Tracheal epithelial cell (primary cell): ENCODE data around the gene SMC1A. TPM values are rescaled to one million over a fixed set of nuclear protein-coding genes. Genes with fewer than 3 reads are reported as not detected.

Experiments used
- total RNA-seq: library from RNA; depleted of rRNA; stranded (reverse); fragments of >200 nt; gene quantifications from 2 replicates; pipeline ENCODE4 v1.2.1, GENCODE V29; 2014

SMC1A gene
- total RNA-seq: 4.9 and 7.2 TPM in 2 replicates

GRCh38 chrX:53422086-53422860 is at the start of gene SMC1A:
Gene SMC1A, minus strand, starts transcription at chrX:53422654. Its CDS starts 54 bp downstream, at chrX:53422600.

GRCh38 chrX:53433651-53434639 is 11.5 kb upstream of the SMC1A start, which contains the start of gene HSD17B10:
Gene HSD17B10, minus strand, starts transcription at chrX:53434370. Its CDS starts 25 bp downstream, at chrX:53434345.

GRCh38 chrX:53422861-53423306 is 430 bp upstream of the SMC1A start, which contains the start of gene RIBC1:
Gene RIBC1, plus strand, starts transcription at chrX:53422873. Its CDS starts 3,404 bp downstream, at chrX:53426277.

Other genes with a start within 250 kb of the SMC1A start
- 79.7 and 106 TPM in 2 replicates for gene KDM5C, start 197.4 kb downstream of the SMC1A start, total RNA-seq
- gene IQSEC2, start 141.1 kb downstream of the SMC1A start, total RNA-seq: 4.1 and 9.8 TPM in 2 replicates
- gene RIBC1, start 219 bp upstream of the SMC1A start, total RNA-seq: 0.43 and 0.48 TPM in 2 replicates
- gene HSD17B10, start 11.7 kb upstream of the SMC1A start, total RNA-seq: 43.6 and 55.0 TPM in 2 replicates